IMR-90 (cell line): ENCODE results near the gene ANKRD55. TPM values are rescaled to one million over a fixed set of nuclear protein-coding genes. Genes with fewer than 3 reads are reported as not detected.

Source experiments
- ATAC-seq: fragments of 200-7000 bp; cut with Tn5 transposase; 2 replicates; pipeline ENCODE4 v1.9.1; 2020; ENCODE audit warnings: low read depth, mild to moderate bottlenecking, moderate library complexity
- BruUV-seq: library from RNA; stranded (reverse); fragments of 400-500 nt; replicated peaks from 2 replicates; lab custom pipeline; 2021; lab: Mats Ljungman, UMichigan
- CTCF ChIA-PET: fragments of 300-600 bp; formaldehyde crosslinking; extraction: SDS; loops from one replicate; lab custom pipeline; 2021; ENCODE audit warnings: antibody characterized with exemption; lab: Yijun Ruan, JAX
- POLR2A ChIA-PET: fragments of 300-600 bp; sonication (Branson Sonifier 250); formaldehyde crosslinking; loops from one replicate; lab custom pipeline; 2022; ENCODE audit warnings: antibody characterized with exemption; ENCODE audit not compliant: unreplicated experiment; lab: Charles Lee
- DNase-seq: peaks from one replicate; pipeline ENCODE4 v3.0.0; 2013
- H2AFZ ChIP-seq: replicated peaks from 2 replicates; pipeline ENCODE3; 2013; ENCODE audit warnings: low read length, mild to moderate bottlenecking; ENCODE audit not compliant: poor library complexity
- H2AK5ac ChIP-seq: 2 replicates; pipeline ENCODE4 v1.6.1; 2013; ENCODE audit warnings: low read depth, low read length, inconsistent platforms
- H2AK9ac ChIP-seq: replicated peaks from 2 replicates; pipeline ENCODE3; 2013; ENCODE audit warnings: mild to moderate bottlenecking, low read depth, low read length, moderate library complexity; ENCODE audit not compliant: poor library complexity
- H2BK120ac ChIP-seq: 2 replicates; pipeline ENCODE4 v1.6.1; 2013; ENCODE audit warnings: low read depth, low read length, inconsistent platforms
- H2BK15ac ChIP-seq: 3 replicates; pipeline ENCODE4 v1.6.1; 2013; ENCODE audit warnings: low read depth, low read length, inconsistent platforms
- H2BK20ac ChIP-seq: 2 replicates; pipeline ENCODE4 v1.6.1; 2013; ENCODE audit warnings: low read depth, mild to moderate bottlenecking, inconsistent platforms, low read length, moderate library complexity
- H2BK5ac ChIP-seq: 2 replicates; pipeline ENCODE4 v1.6.1; 2013; ENCODE audit warnings: mild to moderate bottlenecking, low read depth, low read length, inconsistent platforms; ENCODE audit not compliant: poor library complexity, severe bottlenecking
- H3K14ac ChIP-seq: replicated peaks from 2 replicates; pipeline ENCODE4 v1.6.1; 2013; ENCODE audit warnings: low read depth, low read length, inconsistent platforms
- H3K18ac ChIP-seq: 2 replicates; pipeline ENCODE4 v1.6.1; 2013; ENCODE audit warnings: low read depth, low read length, control low read depth
- H3K23ac ChIP-seq: 2 replicates; pipeline ENCODE4 v1.6.1; 2013; ENCODE audit warnings: low read depth, low read length, inconsistent platforms
- H3K27ac ChIP-seq: 2 replicates; pipeline ENCODE4 v1.5.1; 2013; ENCODE audit warnings: mild to moderate bottlenecking, control low read depth, low read length; ENCODE audit not compliant: insufficient read depth
- H3K27me3 ChIP-seq: 2 replicates; pipeline ENCODE4 v1.6.1; 2013; ENCODE audit warnings: low read length; ENCODE audit not compliant: control insufficient read depth, insufficient read depth
- H3K36me3 ChIP-seq: 2 replicates; pipeline ENCODE4 v1.6.1; 2013; ENCODE audit warnings: low read length, mixed read lengths; ENCODE audit not compliant: control insufficient read depth, insufficient read depth
- H3K4ac ChIP-seq: 2 replicates; pipeline ENCODE4 v1.6.1; 2013; ENCODE audit warnings: low read depth, low read length, inconsistent platforms
- H3K4me1 ChIP-seq: 2 replicates; pipeline ENCODE4 v1.6.1; 2013; ENCODE audit warnings: low read length, mixed read lengths; ENCODE audit not compliant: control insufficient read depth, insufficient read depth
- H3K4me2 ChIP-seq: 2 replicates; pipeline ENCODE4 v1.6.1; 2013; ENCODE audit warnings: low read depth, mild to moderate bottlenecking, control low read depth, low read length, moderate library complexity
- H3K4me3 ChIP-seq: 2 replicates; pipeline ENCODE4 v1.5.1; 2013; ENCODE audit warnings: low read depth, mild to moderate bottlenecking, control low read depth, low read length, moderate library complexity; ENCODE audit not compliant: insufficient read depth
- H3K56ac ChIP-seq: 2 replicates; pipeline ENCODE4 v1.6.1; 2013; ENCODE audit warnings: low read length, inconsistent platforms; ENCODE audit not compliant: insufficient read depth; ENCODE audit errors: extremely low read depth
- H3K79me1 ChIP-seq, 2 experiments: 2 replicates each; pipeline ENCODE4 v1.6.1; 2013; ENCODE audit warnings: low read length in 2 of 2, inconsistent platforms in 1 of 2, low read depth in 1 of 2
- H3K9ac ChIP-seq: 2 replicates; pipeline ENCODE4 v1.6.1; 2013; ENCODE audit warnings: low read depth, low read length, control low read depth
- H3K9me1 ChIP-seq: 2 replicates; pipeline ENCODE4 v1.6.1; 2013; ENCODE audit warnings: low read length, inconsistent platforms; ENCODE audit not compliant: insufficient read depth
- H3K9me3 ChIP-seq: 2 replicates; pipeline ENCODE4 v1.6.1; 2013; ENCODE audit warnings: low read length; ENCODE audit not compliant: control insufficient read depth, insufficient read depth
- H4K20me1 ChIP-seq: 2 replicates; pipeline ENCODE4 v1.6.1; 2013; ENCODE audit warnings: low read length, inconsistent platforms; ENCODE audit not compliant: insufficient read depth
- H4K5ac ChIP-seq: 2 replicates; pipeline ENCODE4 v1.6.1; 2013; ENCODE audit warnings: mild to moderate bottlenecking, low read depth, low read length, control low read depth
- H4K8ac ChIP-seq, 2 experiments: 2 replicates each; pipeline ENCODE4 v1.6.1; 2013; ENCODE audit warnings: low read depth in 2 of 2, low read length in 2 of 2, control low read depth in 1 of 2, inconsistent platforms in 1 of 2
- H4K91ac ChIP-seq: 2 replicates; pipeline ENCODE4 v1.6.1; 2013; ENCODE audit warnings: low read depth, low read length, inconsistent platforms; ENCODE audit not compliant: insufficient read depth
- BHLHE40 ChIP-seq: fragments of 150-350 bp; IDR thresholded peaks from 2 replicates; pipeline ENCODE4 v1.6.1; 2016; ENCODE audit warnings: mild to moderate bottlenecking, low read depth, low read length
- CEBPB ChIP-seq: IDR thresholded peaks from 2 replicates; pipeline ENCODE4 v1.6.1; 2012; ENCODE audit warnings: low read depth, low read length, improper control_type of control experiment
- CHD1 ChIP-seq: IDR thresholded peaks from 2 replicates; pipeline ENCODE4 v1.6.1; 2012; ENCODE audit warnings: low read depth, low read length, improper control_type of control experiment
- FOS ChIP-seq: fragments of 150-350 bp; IDR thresholded peaks from 2 replicates; pipeline ENCODE4 v1.6.1; 2016; ENCODE audit warnings: low read depth, low read length
- MAFK ChIP-seq: IDR thresholded peaks from 2 replicates; pipeline ENCODE4 v1.6.1; 2012; ENCODE audit warnings: low read depth, low read length, improper control_type of control experiment
- MAZ ChIP-seq: IDR thresholded peaks from 2 replicates; pipeline ENCODE4 v1.6.1; 2012; ENCODE audit warnings: low read depth, mild to moderate bottlenecking, low read length, improper control_type of control experiment, moderate library complexity, borderline replicate concordance
- NFE2L2 ChIP-seq: fragments of 150-350 bp; IDR thresholded peaks from 2 replicates; pipeline ENCODE4 v1.6.1; 2016; ENCODE audit warnings: low read depth, mild to moderate bottlenecking, low read length
- RCOR1 ChIP-seq: IDR thresholded peaks from 2 replicates; pipeline ENCODE4 v1.6.1; 2012; ENCODE audit warnings: mild to moderate bottlenecking, low read length, improper control_type of control experiment; ENCODE audit not compliant: insufficient replicate concordance
- RFX5 ChIP-seq: IDR thresholded peaks from 2 replicates; pipeline ENCODE4 v1.8.0; 2012; ENCODE audit warnings: low read depth, mild to moderate bottlenecking, low read length, moderate library complexity
- SMC3 ChIP-seq: fragments of 150-350 bp; IDR thresholded peaks from 2 replicates; pipeline ENCODE4 v1.6.1; 2016; ENCODE audit warnings: low read depth, mild to moderate bottlenecking, antibody characterized with exemption, low read length, moderate library complexity
- WGBS, 2 experiments: methylation state at CpG; one replicate each; pipeline versions ENCODE4 v1.1.5 to v1.1.7; 2013; ENCODE audit warnings: missing lambda C conversion rate in 2 of 2; ENCODE audit not compliant: insufficient read length in 1 of 2; ENCODE audit errors: extremely low coverage in 2 of 2; 5-methylcytosine and 5-hydroxymethylcytosine counted together
- dilution Hi-C: fragments of 300-500 bp; cut with HindIII; formaldehyde crosslinking; loops from one replicate; pipeline ENCODE4 v1.14.3; 2018; ENCODE audit warnings: low sequenced_read_pairs; ENCODE audit not compliant: unreplicated experiment
- in situ Hi-C: fragments of 300-500 bp; cut with MboI; formaldehyde crosslinking; loops from 3 replicates; pipeline ENCODE4 v1.14.3; 2019; ENCODE audit warnings: low sequenced_read_pairs, inconsistent platforms, mixed read lengths
- intact Hi-C: fragments of 100-400 bp; cut with micrococcal nuclease; formaldehyde crosslinking; loops from 2 replicates; pipeline ENCODE4 v1.10.0; 2022
- polyA plus RNA-seq, 3 experiments: library from polyadenylated mRNA; depleted of rRNA; stranded (reverse); fragments of >200 nt; gene quantifications; 2 replicates each; pipeline ENCODE4 v1.2.3, GENCODE V29; 2012; ENCODE audit warnings: low replicate concordance in 1 of 3
- total RNA-seq: library from RNA; depleted of rRNA; stranded (reverse); fragments of >200 nt; gene quantifications from 2 replicates; pipeline ENCODE4 v1.2.3, GENCODE V29; 2012
- TF ChIP-seq, protein P1 (sequence below): fragments of 150-350 bp; IDR thresholded peaks from 2 replicates; pipeline ENCODE4 v1.6.1; 2017; ENCODE audit warnings: mild to moderate bottlenecking, antibody characterized with exemption, low read length, low read depth
- TF ChIP-seq, protein P2 (sequence below): conservative IDR thresholded peaks from 2 replicates; pipeline ENCODE4 v1.5.1; 2012; ENCODE audit warnings: mild to moderate bottlenecking, low read depth, low read length, improper control_type of control experiment
- TF ChIP-seq, protein P3 (sequence below): fragments of 150-350 bp; IDR thresholded peaks from 2 replicates; pipeline ENCODE4 v1.6.1; 2016; ENCODE audit warnings: low read depth, mild to moderate bottlenecking, low read length, moderate library complexity, borderline replicate concordance

ANKRD55 gene
- total and polyA plus RNA-seq, 2 of the 4 experiments (the other 2 are of a cell fraction): not detected

DNA sequence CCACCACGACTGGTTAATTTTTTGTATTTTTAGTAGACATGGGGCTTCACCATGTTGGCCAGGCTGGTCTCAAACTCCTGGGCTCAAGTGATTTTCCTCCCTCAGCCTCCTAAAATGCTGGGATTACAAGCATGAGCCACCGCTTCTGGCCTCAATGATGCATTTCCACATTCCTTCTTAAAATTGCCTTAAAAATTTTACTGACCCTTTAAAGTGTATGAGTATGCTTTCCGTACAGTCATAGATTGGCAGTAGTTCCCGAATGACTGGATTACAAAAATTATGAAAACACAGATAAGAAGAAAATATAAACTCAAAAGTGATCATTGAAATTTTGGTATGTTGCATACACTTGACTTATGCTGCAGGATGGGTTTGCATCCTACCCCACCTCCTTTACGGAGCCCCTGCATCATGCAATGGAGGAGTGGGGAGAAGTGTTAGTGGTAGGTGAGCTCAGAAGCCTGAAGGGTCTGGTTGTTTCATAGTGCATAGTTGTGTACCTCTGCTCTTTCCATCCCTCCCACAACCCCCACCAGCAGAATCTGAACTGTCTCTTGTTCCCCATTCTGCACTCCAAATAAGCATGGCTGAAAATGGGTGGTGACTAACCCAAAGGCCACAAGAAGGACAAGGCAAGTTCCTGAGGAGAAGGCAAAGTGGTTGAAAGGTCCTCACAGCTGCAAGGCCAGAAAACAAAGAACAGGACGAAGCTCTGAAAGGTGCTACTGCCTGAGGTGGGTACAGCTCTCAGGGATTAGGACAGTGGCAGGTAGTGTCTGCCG is 26.8 kb downstream of the ANKRD55 start:
- dilution Hi-C loops (no loop called here), in situ Hi-C loops (no loop called here), intact Hi-C loops (loop anchor here (10.0 kb wide), 1 partner anchor 492 kb away; the partner anchor contains the start of gene SLC38A9)
- BruUV-seq: no TSS peak
- Histone ChIP-seq H3K79me1 (0 out of 4 replicates have a peak, but pooled peaks cover 0 to 7% of the 10 kb centered on the region in 2 experiments), H2AK9ac (peak overlapping the region; percentile 62), H3K56ac (peak overlapping the region; percentile 36), H2AK5ac (peak overlapping the region; percentile 92), H4K8ac (peak overlapping the region; percentile 60 to 85), H3K4me3 (no peak overlapping the region), H2BK20ac (peak overlapping the region; percentile 94), H2BK5ac (peak overlapping the region; percentile 89), H4K5ac (peak overlapping the region; percentile 66), H3K14ac (peak overlapping the region; percentile 87), H4K20me1 (no peaks in the 10 kb centered on the region), H3K9ac (no peak overlapping the region; the same call in 1 of the 2 replicates), H3K9me3 (no peaks in the 10 kb centered on the region), H2BK15ac (peak overlapping the region; percentile 85), H3K36me3 (no peaks in the 10 kb centered on the region), H3K27ac (peak overlapping the region; percentile 73), H2BK120ac (peak overlapping the region; percentile 93), H3K18ac (peak overlapping the region; percentile 59), H4K91ac (peak overlapping the region; percentile 90), H2AFZ (peak overlapping the region; percentile 46), H3K4ac (peak overlapping the region; percentile 94), H3K23ac (peak overlapping the region; percentile 89), H3K4me2 (no peak overlapping the region), H3K9me1 (peaks cover 17% of the 10 kb centered on the region), H3K4me1 (peaks cover 15% of the 10 kb centered on the region), H3K27me3 (no peaks in the 10 kb centered on the region)
- ATAC-seq (peak; percentile 63), DNase-seq (peak; percentile 91)
- POLR2A ChIA-PET: no interaction called here
- CTCF ChIA-PET: no interaction called here
- no CpG with 5 or more reads among the region's 7 CpGs for WGBS, 2 experiments
- TF ChIP-seq, protein P1, sequence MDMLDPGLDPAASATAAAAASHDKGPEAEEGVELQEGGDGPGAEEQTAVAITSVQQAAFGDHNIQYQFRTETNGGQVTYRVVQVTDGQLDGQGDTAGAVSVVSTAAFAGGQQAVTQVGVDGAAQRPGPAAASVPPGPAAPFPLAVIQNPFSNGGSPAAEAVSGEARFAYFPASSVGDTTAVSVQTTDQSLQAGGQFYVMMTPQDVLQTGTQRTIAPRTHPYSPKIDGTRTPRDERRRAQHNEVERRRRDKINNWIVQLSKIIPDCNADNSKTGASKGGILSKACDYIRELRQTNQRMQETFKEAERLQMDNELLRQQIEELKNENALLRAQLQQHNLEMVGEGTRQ: no peak
- TF ChIP-seq CHD1: no peak
- TF ChIP-seq, protein P2, sequence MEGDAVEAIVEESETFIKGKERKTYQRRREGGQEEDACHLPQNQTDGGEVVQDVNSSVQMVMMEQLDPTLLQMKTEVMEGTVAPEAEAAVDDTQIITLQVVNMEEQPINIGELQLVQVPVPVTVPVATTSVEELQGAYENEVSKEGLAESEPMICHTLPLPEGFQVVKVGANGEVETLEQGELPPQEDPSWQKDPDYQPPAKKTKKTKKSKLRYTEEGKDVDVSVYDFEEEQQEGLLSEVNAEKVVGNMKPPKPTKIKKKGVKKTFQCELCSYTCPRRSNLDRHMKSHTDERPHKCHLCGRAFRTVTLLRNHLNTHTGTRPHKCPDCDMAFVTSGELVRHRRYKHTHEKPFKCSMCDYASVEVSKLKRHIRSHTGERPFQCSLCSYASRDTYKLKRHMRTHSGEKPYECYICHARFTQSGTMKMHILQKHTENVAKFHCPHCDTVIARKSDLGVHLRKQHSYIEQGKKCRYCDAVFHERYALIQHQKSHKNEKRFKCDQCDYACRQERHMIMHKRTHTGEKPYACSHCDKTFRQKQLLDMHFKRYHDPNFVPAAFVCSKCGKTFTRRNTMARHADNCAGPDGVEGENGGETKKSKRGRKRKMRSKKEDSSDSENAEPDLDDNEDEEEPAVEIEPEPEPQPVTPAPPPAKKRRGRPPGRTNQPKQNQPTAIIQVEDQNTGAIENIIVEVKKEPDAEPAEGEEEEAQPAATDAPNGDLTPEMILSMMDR: no peak
- TF ChIP-seq MAZ: no peak
- TF ChIP-seq CEBPB: no peak; the same call in 1 of the 2 replicates
- TF ChIP-seq MAFK: 0 out of 2 replicates have a peak, but pooled peaks have one; percentile 9
- TF ChIP-seq RCOR1: no peak
- TF ChIP-seq NFE2L2: no peak
- TF ChIP-seq BHLHE40: peak; percentile 37; the same call in 1 of the 2 replicates
- TF ChIP-seq SMC3: no peak
- peak; percentile 44; the same call in 1 of the 2 replicates for TF ChIP-seq FOS
- no peak for TF ChIP-seq RFX5
- TF ChIP-seq, protein P3, sequence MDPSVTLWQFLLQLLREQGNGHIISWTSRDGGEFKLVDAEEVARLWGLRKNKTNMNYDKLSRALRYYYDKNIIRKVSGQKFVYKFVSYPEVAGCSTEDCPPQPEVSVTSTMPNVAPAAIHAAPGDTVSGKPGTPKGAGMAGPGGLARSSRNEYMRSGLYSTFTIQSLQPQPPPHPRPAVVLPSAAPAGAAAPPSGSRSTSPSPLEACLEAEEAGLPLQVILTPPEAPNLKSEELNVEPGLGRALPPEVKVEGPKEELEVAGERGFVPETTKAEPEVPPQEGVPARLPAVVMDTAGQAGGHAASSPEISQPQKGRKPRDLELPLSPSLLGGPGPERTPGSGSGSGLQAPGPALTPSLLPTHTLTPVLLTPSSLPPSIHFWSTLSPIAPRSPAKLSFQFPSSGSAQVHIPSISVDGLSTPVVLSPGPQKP: no peak
